GM23338 (cell line): ENCODE results near the gene CBX2. TPM values are rescaled to one million over a fixed set of nuclear protein-coding genes. Genes with fewer than 3 reads are reported as not detected.

Experiments
- ATAC-seq: fragments of 200-7000 bp; cut with Tn5 transposase; 3 replicates; pipeline ENCODE4 v1.9.1; 2020
- DNase-seq: peaks from one replicate; pipeline ENCODE4 v3.0.0-alpha.2; 2015; ENCODE audit warnings: low spot score
- H2AFZ ChIP-seq: fragments of 200-600 bp; sonication (generic); 2 replicates; pipeline ENCODE4 v1.8.0; 2016; ENCODE audit warnings: antibody characterized with exemption, mild to moderate bottlenecking, moderate library complexity
- H3F3A ChIP-seq: fragments of 200-600 bp; sonication (generic); replicated peaks from 2 replicates; pipeline ENCODE4 v1.8.0; 2017; ENCODE audit warnings: antibody characterized with exemption, mixed run types, low read depth
- H3K27ac ChIP-seq: fragments of 200-600 bp; sonication (generic); 2 replicates; pipeline ENCODE4 v1.6.1; 2016; ENCODE audit warnings: low read depth
- H3K27me3 ChIP-seq: fragments of 200-600 bp; sonication (generic); 2 replicates; pipeline ENCODE4 v1.8.0; 2016; ENCODE audit warnings: mild to moderate bottlenecking, mixed run types, moderate library complexity; ENCODE audit not compliant: insufficient read depth
- H3K36me3 ChIP-seq: fragments of 200-600 bp; sonication (generic); 2 replicates; pipeline ENCODE4 v1.8.0; 2016; ENCODE audit warnings: mild to moderate bottlenecking; ENCODE audit not compliant: insufficient read depth
- H3K4me1 ChIP-seq: fragments of 200-600 bp; sonication (generic); 2 replicates; pipeline ENCODE4 v1.8.0; 2016; ENCODE audit warnings: mild to moderate bottlenecking, moderate library complexity; ENCODE audit not compliant: insufficient read depth
- H3K4me2 ChIP-seq: fragments of 200-600 bp; sonication (generic); 2 replicates; pipeline ENCODE4 v1.7.1; 2017; ENCODE audit warnings: mixed run types
- H3K4me3 ChIP-seq: fragments of 200-600 bp; sonication (generic); 2 replicates; pipeline ENCODE4 v1.6.1; 2016; ENCODE audit warnings: mixed run types
- H3K79me2 ChIP-seq: fragments of 200-600 bp; sonication (generic); replicated peaks from 2 replicates; pipeline ENCODE4 v1.8.0; 2017; ENCODE audit warnings: mild to moderate bottlenecking; ENCODE audit not compliant: insufficient read depth
- H3K9me2 ChIP-seq: fragments of 200-600 bp; sonication (generic); 2 replicates; pipeline ENCODE4 v1.8.0; 2017; ENCODE audit not compliant: insufficient read depth
- H4K20me1 ChIP-seq: fragments of 200-600 bp; sonication (generic); replicated peaks from 2 replicates; pipeline ENCODE4 v1.8.0; 2017; ENCODE audit warnings: mild to moderate bottlenecking; ENCODE audit not compliant: insufficient read depth
- H3K27ac Mint-ChIP-seq: 2 replicates; pipeline ENCODE4 v1.8.0; 2020; ENCODE audit warnings: inconsistent platforms, mild to moderate bottlenecking, moderate library complexity, mixed read lengths
- H3K27me3 Mint-ChIP-seq: 3 replicates; pipeline ENCODE4 v1.8.0; 2022; ENCODE audit warnings: low read depth, mild to moderate bottlenecking, moderate library complexity, mixed read lengths, inconsistent platforms; ENCODE audit not compliant: insufficient read depth, poor library complexity
- H3K36me3 Mint-ChIP-seq: 3 replicates; pipeline ENCODE4 v1.8.0; 2021; ENCODE audit warnings: low read depth, mild to moderate bottlenecking, inconsistent platforms, moderate library complexity, mixed read lengths
- H3K4me1 Mint-ChIP-seq: 3 replicates; pipeline ENCODE4 v1.8.0; 2020; ENCODE audit warnings: mild to moderate bottlenecking, inconsistent platforms, mixed read lengths
- H3K4me3 Mint-ChIP-seq: 3 replicates; pipeline ENCODE4 v1.8.0; 2021; ENCODE audit warnings: moderate library complexity, mild to moderate bottlenecking, inconsistent platforms, mixed read lengths
- H3K9me3 Mint-ChIP-seq: 3 replicates; pipeline ENCODE4 v1.8.0; 2020; ENCODE audit warnings: moderate library complexity, mild to moderate bottlenecking, inconsistent platforms, mixed read lengths
- CREB1 ChIP-seq: fragments of 250-450 bp; sonication (Bioruptor Pico); IDR thresholded peaks from 2 replicates; pipeline ENCODE4 v1.5.0; 2020; ENCODE audit warnings: low read depth, mild to moderate bottlenecking, moderate library complexity
- CTCF ChIP-seq, 2 experiments: fragments of 200-600 bp in 1 of 2; sonication (generic) in 1 of 2; conservative IDR thresholded peaks; 2 replicates each; pipeline versions ENCODE4 v1.5.1 to v1.6.1; 2016 to 2017; ENCODE audit warnings: antibody characterized with exemption in 2 of 2, low read depth in 2 of 2, mild to moderate bottlenecking in 2 of 2, moderate library complexity in 1 of 2
- ETS1 ChIP-seq: IDR thresholded peaks from 2 replicates; pipeline ENCODE4 v1.6.1; 2016; ENCODE audit warnings: antibody characterized with exemption
- EZH2 ChIP-seq: fragments of 200-600 bp; sonication (generic); IDR thresholded peaks from one replicate; pipeline ENCODE4 v1.8.0; 2017; ENCODE audit warnings: antibody characterized with exemption, mild to moderate bottlenecking, low read depth; ENCODE audit not compliant: unreplicated experiment
- EZH2phosphoT487 ChIP-seq: fragments of 200-600 bp; sonication (generic); IDR thresholded peaks from one replicate; pipeline ENCODE4 v1.8.1; 2018; ENCODE audit warnings: antibody characterized with exemption; ENCODE audit not compliant: unreplicated experiment
- JUNB ChIP-seq: IDR thresholded peaks from one replicate; pipeline ENCODE4 v1.6.1; 2016; ENCODE audit warnings: antibody characterized with exemption; ENCODE audit not compliant: unreplicated experiment
- NANOG ChIP-seq: IDR thresholded peaks from 2 replicates; pipeline ENCODE4 v1.6.1; 2016; ENCODE audit warnings: antibody characterized with exemption, borderline replicate concordance
- POLR2AphosphoS5 ChIP-seq: IDR thresholded peaks from 2 replicates; pipeline ENCODE4 v1.6.1; 2016; ENCODE audit warnings: antibody characterized with exemption, low read depth
- REST ChIP-seq: IDR thresholded peaks from one replicate; pipeline ENCODE4 v1.6.1; 2018; ENCODE audit warnings: antibody characterized with exemption; ENCODE audit not compliant: unreplicated experiment
- STAT1 ChIP-seq: IDR thresholded peaks from one replicate; pipeline ENCODE4 v1.6.1; 2016; ENCODE audit warnings: antibody characterized with exemption; ENCODE audit not compliant: unreplicated experiment
- ZNF114 ChIP-seq: fragments of 250-450 bp; sonication (Bioruptor Pico); IDR thresholded peaks from 2 replicates; pipeline ENCODE4 v1.5.0; 2020; ENCODE audit warnings: mild to moderate bottlenecking, moderate library complexity
- ZNF331 ChIP-seq: fragments of 250-450 bp; sonication (Bioruptor Pico); IDR thresholded peaks from 2 replicates; pipeline ENCODE4 v1.5.0; 2020; ENCODE audit warnings: low read depth, mild to moderate bottlenecking, moderate library complexity
- ZNF462 ChIP-seq: fragments of 250-450 bp; sonication (Bioruptor Pico); IDR thresholded peaks from 2 replicates; pipeline ENCODE4 v1.5.0; 2020; ENCODE audit warnings: mild to moderate bottlenecking, moderate library complexity
- polyA plus RNA-seq: library from polyadenylated mRNA; unstranded; fragments of >200 nt; fragmentation: Nextera tagmentation; extraction: Ambion mirVana; gene quantifications from 2 replicates; pipeline ENCODE4 v1.2.1, GENCODE V29; 2016
- total RNA-seq: library from RNA; depleted of rRNA; stranded (reverse); fragments of >200 nt; shearing (Covaris generic); gene quantifications from 2 replicates; pipeline ENCODE4 v1.2.3, GENCODE V29; 2014

Gene CBX2
- total and polyA plus RNA-seq, 2 experiments from 2014 or later: 26.6 to 114 TPM

- Histone ChIP-seq H3F3A (peaks cover 15% of the 10 kb centered on the region; the same call in 1 of the 2 replicates), H3K36me3 (peaks cover 8% of the 10 kb centered on the region), H3K79me2 (peaks cover 30% of the 10 kb centered on the region), H3K4me3 (peak overlapping the region; percentile 97), H3K27me3 (peaks cover 12% of the 10 kb centered on the region), H3K27ac (no peak overlapping the region), H3K4me2 (peak overlapping the region; percentile 97), H3K4me1 (peaks cover 23% of the 10 kb centered on the region), H2AFZ (no peak overlapping the region), H3K9me2 (no peaks in the 10 kb centered on the region), H4K20me1 (peaks cover 35% of the 10 kb centered on the region)
- Mint-ChIP-seq H3K27me3 (peaks cover 37% of the 10 kb centered on the region), H3K9me3 (no peaks in the 10 kb centered on the region; the same call in 2 of the 3 replicates), H3K4me3 (peak overlapping the region; percentile 96), H3K4me1 (peaks cover 46% of the 10 kb centered on the region), H3K27ac (no peak overlapping the region), H3K36me3 (peaks cover 58% of the 10 kb centered on the region)
- ATAC-seq (no peak), DNase-seq (no peak)
- TF ChIP-seq ZNF462 (no peak), EZH2 (no peak), ZNF331 (no peak), STAT1 (no peak), POLR2AphosphoS5 (no peak), NANOG (no peak), CREB1 (no peak), ETS1 (no peak), REST (no peak), ZNF114 (no peak), JUNB (no peak), EZH2phosphoT487 (no peak), CTCF (conservative IDR thresholded peaks at IDR 0.05; ENCODE audit: low read depth in 2 of 2) (no peak)
Measured at GRCh38 chr17:79779661-79780365, 1.9 kb downstream of the CBX2 start.
